GM20000 (cell line): Measurements from ENCODE around the gene CACNA1D.

ENCODE experiments used
- DNase-seq: peaks from one replicate; pipeline ENCODE4 v3.0.0; 2012; ENCODE audit warnings: low spot score
- CTCF ChIP-seq: IDR thresholded peaks from 2 replicates; pipeline ENCODE4 v1.5.1; 2012; ENCODE audit warnings: mild to moderate bottlenecking, control low read depth; ENCODE audit errors: extremely low read depth, missing control alignments

Gene CACNA1D

GRCh38 chr3:53642211-53642610 is 147.8 kb downstream of the CACNA1D start:
- TF ChIP-seq CTCF, result no peak
- no peak for DNase-seq

GRCh38 chr3:53643757-53644156 is 149.3 kb downstream of the CACNA1D start:
- DNase-seq, result no peak
- no peak for TF ChIP-seq CTCF

GRCh38 chr3:53645754-53646153 is 151.3 kb downstream of the CACNA1D start:
- DNase-seq, result no peak
- TF ChIP-seq CTCF, result no peak

GRCh38 chr3:53646723-53647122 is 152.3 kb downstream of the CACNA1D start:
- no peak for DNase-seq
- TF ChIP-seq CTCF, result no peak

- DNase-seq, result no peak
- no peak for TF ChIP-seq CTCF
Measured at GRCh38 chr3:53649816-53650215, 155.4 kb downstream of the CACNA1D start.

GRCh38 chr3:53650424-53650823 is 156.0 kb downstream of the CACNA1D start:
- peak; percentile 49 for DNase-seq
- TF ChIP-seq CTCF, result no peak

- no peak for TF ChIP-seq CTCF
- no peak for DNase-seq
Measured at GRCh38 chr3:53650928-53651661, 156.7 kb downstream of the CACNA1D start.
